Progenitor cell of endocrine pancreas (in vitro differentiated cells): ENCODE measurements around the gene CAMK2D. TPM values are rescaled to one million over a fixed set of nuclear protein-coding genes. Genes with fewer than 3 reads are reported as not detected.

ENCODE experiments used
- DNase-seq: peaks from one replicate; pipeline ENCODE4 v3.0.0; 2021; ENCODE audit warnings: low spot score; ENCODE audit not compliant: unreplicated experiment
- H3K27ac Mint-ChIP-seq: 2 replicates; pipeline ENCODE4 v1.8.0; 2021; ENCODE audit warnings: mild to moderate bottlenecking, moderate library complexity, mixed read lengths
- H3K27me3 Mint-ChIP-seq: 2 replicates; pipeline ENCODE4 v1.8.0; 2021; ENCODE audit warnings: mixed read lengths
- H3K36me3 Mint-ChIP-seq: 2 replicates; pipeline ENCODE4 v1.8.0; 2022; ENCODE audit warnings: mixed read lengths; ENCODE audit not compliant: insufficient read depth
- H3K4me1 Mint-ChIP-seq: 2 replicates; pipeline ENCODE4 v1.8.0; 2021; ENCODE audit warnings: low read depth, mixed read lengths
- H3K4me3 Mint-ChIP-seq: 2 replicates; pipeline ENCODE4 v1.8.0; 2021; ENCODE audit warnings: low read depth, mild to moderate bottlenecking, moderate library complexity, mixed read lengths
- H3K9me3 Mint-ChIP-seq: 2 replicates; pipeline ENCODE4 v1.8.0; 2021; ENCODE audit warnings: low read depth, mixed read lengths
- CTCF ChIP-seq: fragments of 200-600 bp; sonication (generic); IDR thresholded peaks from one replicate; pipeline ENCODE4 v1.5.0; 2021; ENCODE audit warnings: antibody characterized with exemption, mild to moderate bottlenecking; ENCODE audit not compliant: unreplicated experiment
- total RNA-seq: library from RNA; stranded (reverse); gene quantifications from 2 replicates; pipeline ENCODE4 v1.2.1, GENCODE V29; 2021

The CAMK2D gene
- total RNA-seq, 1 donor from 2014 or later, result 74.4 TPM

DNA sequence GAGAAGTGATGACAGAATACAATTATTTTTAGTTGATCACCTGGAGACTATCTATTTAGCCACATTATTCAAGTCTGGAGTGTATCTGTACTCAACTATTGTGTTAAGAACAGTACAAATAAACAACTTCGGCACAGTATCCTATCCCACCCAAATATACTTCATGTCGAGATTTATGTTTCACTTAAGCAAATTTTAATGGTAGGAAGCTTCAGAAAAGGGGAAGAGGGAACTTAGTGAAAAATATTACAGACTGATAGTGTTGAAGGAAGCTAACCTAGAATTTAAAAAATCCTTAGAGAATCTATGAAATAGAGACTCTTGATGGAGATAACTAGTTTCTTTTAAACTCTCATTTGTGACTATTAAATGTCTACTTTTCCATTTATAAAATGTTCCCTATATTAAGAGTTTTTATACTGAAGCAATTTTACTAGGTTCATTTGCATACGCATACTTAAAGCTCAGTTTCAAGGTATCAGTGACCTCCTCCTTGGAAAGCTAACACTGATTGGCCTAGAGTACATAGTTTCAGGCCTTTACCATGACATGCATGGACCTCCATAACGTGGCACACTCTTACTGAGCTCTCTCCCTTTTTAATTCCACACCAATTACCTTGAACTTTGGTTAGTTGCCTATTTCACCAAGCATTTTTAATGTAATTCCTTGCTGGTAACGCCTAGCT is 197.7 kb downstream of the CAMK2D start:
- Mint-ChIP-seq H3K27me3 (no peaks in the 10 kb centered on the region), H3K9me3 (no peaks in the 10 kb centered on the region), H3K36me3 (peaks cover 3% of the 10 kb centered on the region), H3K4me1 (no peaks in the 10 kb centered on the region), H3K4me3 (no peak overlapping the region), H3K27ac (no peak overlapping the region)
- no peak for TF ChIP-seq CTCF
- no peak for DNase-seq

DNA sequence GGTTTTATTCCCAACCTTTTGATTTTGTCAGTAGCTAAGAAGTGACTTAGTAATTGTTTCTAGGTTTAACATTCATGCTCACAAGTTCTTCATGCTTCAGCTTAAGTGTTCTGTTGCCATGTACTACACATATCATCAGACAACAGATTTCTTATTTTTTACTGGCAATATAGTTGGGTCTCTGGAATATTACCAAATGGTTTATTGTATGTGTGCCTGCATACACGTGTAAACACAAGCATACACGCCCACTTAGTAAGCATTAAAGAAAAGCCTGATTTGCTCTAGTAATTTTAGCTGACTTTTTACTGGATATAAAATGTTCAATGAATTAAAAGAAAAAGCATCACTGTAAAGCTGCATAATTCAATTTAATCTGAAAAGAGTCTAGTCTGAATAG is 199.8 kb downstream of the CAMK2D start:
- Mint-ChIP-seq H3K4me1 (peaks cover 4% of the 10 kb centered on the region), H3K9me3 (no peaks in the 10 kb centered on the region), H3K27ac (no peak overlapping the region), H3K27me3 (no peaks in the 10 kb centered on the region), H3K36me3 (peaks cover 3% of the 10 kb centered on the region), H3K4me3 (no peak overlapping the region)
- no peak for TF ChIP-seq CTCF
- no peak for DNase-seq

- Mint-ChIP-seq H3K9me3 (no peaks in the 10 kb centered on the region), H3K36me3 (peaks cover 3% of the 10 kb centered on the region), H3K4me3 (no peak overlapping the region), H3K4me1 (peaks cover 4% of the 10 kb centered on the region), H3K27ac (peak overlapping the region; percentile 77), H3K27me3 (no peaks in the 10 kb centered on the region)
- TF ChIP-seq CTCF, result no peak
- no peak for DNase-seq
Observed at GRCh38 chr4:113561092-113561491, 200.4 kb downstream of the CAMK2D start.

GRCh38 chr4:113560579-113560978 is 201.0 kb downstream of the CAMK2D start:
- H3K36me3 Mint-ChIP-seq, result peaks cover 3% of the 10 kb centered on the region
- H3K27me3 Mint-ChIP-seq, result no peaks in the 10 kb centered on the region
- peak overlapping the region; percentile 77 for H3K27ac Mint-ChIP-seq
- no peak for DNase-seq
- no peak for TF ChIP-seq CTCF
- no peaks in the 10 kb centered on the region for H3K9me3 Mint-ChIP-seq
- peaks cover 4% of the 10 kb centered on the region for H3K4me1 Mint-ChIP-seq
- no peak overlapping the region for H3K4me3 Mint-ChIP-seq

DNA sequence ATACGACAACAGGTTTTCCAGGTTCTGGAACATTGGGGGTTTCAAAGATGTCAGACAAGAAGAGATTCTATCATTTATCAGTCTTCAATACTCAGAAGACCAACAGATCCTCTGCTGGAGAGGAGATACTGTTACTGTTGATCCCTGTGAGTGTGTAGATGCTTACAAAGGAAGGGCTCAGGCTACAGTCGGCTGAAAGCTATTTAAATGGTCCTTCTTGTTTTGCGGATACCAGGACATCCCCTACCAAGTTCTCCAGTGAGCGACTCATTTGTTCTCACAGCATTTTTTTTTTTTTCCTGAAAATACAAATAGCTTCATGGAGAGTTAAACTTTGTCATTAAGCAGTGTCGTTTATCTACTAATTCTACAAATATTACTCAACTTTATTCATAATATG is 201.6 kb downstream of the CAMK2D start:
- no peaks in the 10 kb centered on the region for H3K9me3 Mint-ChIP-seq
- no peak overlapping the region for H3K4me3 Mint-ChIP-seq
- H3K4me1 Mint-ChIP-seq, result peaks cover 4% of the 10 kb centered on the region
- DNase-seq, result no peak
- H3K27ac Mint-ChIP-seq, result no peak overlapping the region
- H3K36me3 Mint-ChIP-seq, result peaks cover 3% of the 10 kb centered on the region
- no peaks in the 10 kb centered on the region for H3K27me3 Mint-ChIP-seq
- no peak for TF ChIP-seq CTCF
